Fibroblast of upper back skin (primary cell): Measurements from ENCODE around the gene ABL2.
"Not testable (repeated sequence)": the region's sequence is repeated elsewhere in the genome, so short reads cannot be mapped to it uniquely, and the experiment has no call there.

Experiments used
- DNase-seq: peaks from one replicate; pipeline ENCODE4 v3.0.0-alpha.2; 2013

ABL2 gene

GRCh38 chr1:179168536-179168935, 60.9 kb downstream of the ABL2 start:
- no peak for DNase-seq

- DNase-seq = no peak
Observed at GRCh38 chr1:179167955-179168354, 61.5 kb downstream of the ABL2 start.

GRCh38 chr1:179167418-179167777, 62.1 kb downstream of the ABL2 start:
- no peak for DNase-seq

GRCh38 chr1:179166663-179167417, 62.6 kb downstream of the ABL2 start:
- peak; percentile 81 for DNase-seq

- DNase-seq = peak; percentile 97
Observed at GRCh38 chr1:179164494-179164893, 65.0 kb downstream of the ABL2 start.

- DNase-seq = no peak
Observed at GRCh38 chr1:179156708-179157107, 72.8 kb downstream of the ABL2 start.

- no peak for DNase-seq
Observed at GRCh38 chr1:179156026-179156425, 73.5 kb downstream of the ABL2 start.

GRCh38 chr1:179155615-179156014, 73.9 kb downstream of the ABL2 start:
- no peak for DNase-seq

GRCh38 chr1:179154437-179154836, 75.0 kb downstream of the ABL2 start:
- DNase-seq = no peak

GRCh38 chr1:179153217-179153616, 76.3 kb downstream of the ABL2 start:
- peak; percentile 62 for DNase-seq

GRCh38 chr1:179151908-179152682, 77.4 kb downstream of the ABL2 start:
- no peak for DNase-seq

GRCh38 chr1:179146911-179147310, 82.6 kb downstream of the ABL2 start:
- no peak for DNase-seq

GRCh38 chr1:179146476-179146875, 83.0 kb downstream of the ABL2 start:
- DNase-seq = no peak

GRCh38 chr1:179145521-179145920, 84.0 kb downstream of the ABL2 start:
- DNase-seq = no peak

- DNase-seq = no peak
Observed at GRCh38 chr1:179144626-179145025, 84.9 kb downstream of the ABL2 start.

- DNase-seq = peak; percentile 96
Observed at GRCh38 chr1:179143322-179143721, 86.2 kb downstream of the ABL2 start.

GRCh38 chr1:179142889-179143299, 86.6 kb downstream of the ABL2 start:
- peak; percentile 98 for DNase-seq

- DNase-seq = peak; percentile 73
Observed at GRCh38 chr1:179141592-179142251, 87.8 kb downstream of the ABL2 start.

- DNase-seq = not testable (repeated sequence)
Observed at GRCh38 chr1:179138755-179139154, 90.7 kb downstream of the ABL2 start.

- no peak for DNase-seq
Observed at GRCh38 chr1:179137617-179138255, 91.7 kb downstream of the ABL2 start.

- not testable (repeated sequence) for DNase-seq
Observed at GRCh38 chr1:179135707-179136106, 93.8 kb downstream of the ABL2 start.

- not testable (repeated sequence) for DNase-seq
Observed at GRCh38 chr1:179135168-179135567, 94.3 kb downstream of the ABL2 start.
